H4 (cell line): Measurements from ENCODE around the gene THRA. TPM values are rescaled to one million over a fixed set of nuclear protein-coding genes. Genes with fewer than 3 reads are reported as not detected.

Source experiments
- DNase-seq: peaks from one replicate; pipeline ENCODE4 v3.0.0-alpha.2; 2015; ENCODE audit warnings: low spot score
- total RNA-seq: library from RNA; depleted of rRNA; stranded (reverse); fragments of >200 nt; shearing (Covaris generic); gene quantifications from 2 replicates; pipeline ENCODE4 v1.2.3, GENCODE V29; 2014

The THRA gene
- total RNA-seq, 1 experiment from 2014 or later, result 13.6 TPM

- no peak for DNase-seq
Observed at GRCh38 chr17:40064971-40065768, 2.4 kb downstream of the THRA start.

- DNase-seq, result no peak
Observed at GRCh38 chr17:40065769-40066510, 3.2 kb downstream of the THRA start.

GRCh38 chr17:40067710-40068109, 4.9 kb downstream of the THRA start:
- no peak for DNase-seq

GRCh38 chr17:40068129-40068581, 5.4 kb downstream of the THRA start:
- no peak for DNase-seq

DNA sequence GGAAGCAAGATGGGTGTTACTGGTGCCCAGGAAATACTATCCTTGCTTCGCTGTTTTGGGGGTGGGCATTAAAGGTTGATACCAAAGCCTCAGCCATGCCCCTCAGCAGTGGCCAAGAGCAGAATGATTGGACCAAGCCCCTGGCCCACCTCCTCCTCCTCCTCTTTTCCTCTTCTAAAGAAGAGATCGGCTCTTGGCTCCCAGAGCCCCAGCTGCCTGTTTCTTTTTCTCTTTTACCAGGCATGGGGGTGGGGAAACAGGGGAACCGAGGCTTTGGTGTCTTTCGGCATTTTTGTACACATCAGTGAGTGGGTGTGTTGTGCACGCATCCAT, 5.8 kb downstream of the THRA start:
- no peak for DNase-seq

DNA sequence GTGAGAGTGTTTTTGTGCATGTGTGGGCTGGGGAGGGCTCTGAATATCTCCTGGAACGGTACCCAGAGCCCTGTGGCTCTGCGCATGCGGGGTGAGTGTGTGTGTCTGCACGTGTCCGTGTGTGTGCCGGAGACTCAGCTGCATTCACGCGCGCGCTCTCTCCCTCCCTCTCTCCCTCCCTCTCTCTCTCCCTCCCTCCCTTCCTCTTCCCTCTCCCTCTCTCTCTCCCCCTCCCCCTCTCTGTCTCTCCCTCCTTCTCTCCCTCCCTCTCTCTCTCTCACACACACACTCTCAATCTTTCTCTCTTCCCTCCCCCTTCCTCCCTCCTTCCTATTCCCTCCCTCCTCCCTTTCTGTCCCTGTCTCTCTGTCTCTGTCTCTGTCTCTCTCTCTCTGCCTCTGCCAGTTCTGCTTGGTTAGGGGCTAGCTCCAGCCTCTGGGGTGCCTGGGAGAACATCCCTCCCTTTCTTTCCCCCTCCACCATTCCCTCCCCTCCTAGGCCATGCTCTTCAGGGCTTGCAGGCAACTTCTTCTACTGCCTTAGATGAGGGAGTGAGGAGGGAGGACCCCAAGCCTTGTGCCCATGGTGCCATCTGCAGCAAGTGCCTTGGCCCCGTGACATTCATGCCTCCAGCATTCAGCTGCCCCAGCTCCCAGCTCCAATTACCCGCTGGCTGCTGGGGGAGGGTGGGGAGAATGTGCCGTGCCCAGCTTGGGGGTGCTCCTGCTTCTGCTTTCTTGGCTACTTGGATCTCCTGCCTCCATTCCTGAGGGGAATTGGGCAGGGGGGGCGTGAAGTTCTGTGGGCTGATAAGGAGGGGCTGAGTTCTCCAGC, 6.4 kb downstream of the THRA start:
- DNase-seq, result peak; percentile 76

- peak; percentile 67 for DNase-seq
Observed at GRCh38 chr17:40069751-40070708, 7.3 kb downstream of the THRA start.

DNA sequence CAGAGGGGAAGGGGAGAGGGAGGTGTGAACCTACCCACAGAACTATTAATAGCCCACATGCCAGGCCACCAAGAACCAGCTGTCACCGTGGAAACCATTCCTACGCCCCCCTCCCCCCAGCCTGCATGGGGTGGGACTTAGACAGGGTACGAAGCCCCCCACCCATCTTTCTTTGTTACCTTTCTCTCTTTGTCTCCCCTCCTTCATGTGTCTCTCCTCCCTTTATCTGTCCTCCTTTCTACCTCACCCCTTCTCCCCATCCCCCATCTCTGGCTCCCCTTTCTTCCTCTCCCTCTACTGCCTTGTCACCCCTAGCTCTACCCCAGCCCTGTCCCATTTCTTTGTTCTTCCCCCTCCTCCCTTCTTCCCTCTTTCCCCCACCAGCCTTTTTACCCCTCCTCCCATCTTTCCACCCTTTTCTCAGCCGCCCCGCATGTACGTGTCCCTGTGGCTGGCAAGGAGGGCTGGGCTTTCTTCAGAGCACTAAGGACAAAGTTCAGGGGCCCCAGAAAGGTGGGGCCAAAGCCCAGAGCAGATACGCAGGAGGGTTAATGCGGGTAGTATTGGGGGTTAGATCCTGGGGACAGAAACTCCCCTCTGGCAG, 8.0 kb downstream of the THRA start:
- DNase-seq, result no peak

GRCh38 chr17:40071313-40072039, 8.7 kb downstream of the THRA start:
- peak; percentile 39 for DNase-seq

- DNase-seq, result peak; percentile 96
Observed at GRCh38 chr17:40072040-40072734, 9.4 kb downstream of the THRA start.

DNA sequence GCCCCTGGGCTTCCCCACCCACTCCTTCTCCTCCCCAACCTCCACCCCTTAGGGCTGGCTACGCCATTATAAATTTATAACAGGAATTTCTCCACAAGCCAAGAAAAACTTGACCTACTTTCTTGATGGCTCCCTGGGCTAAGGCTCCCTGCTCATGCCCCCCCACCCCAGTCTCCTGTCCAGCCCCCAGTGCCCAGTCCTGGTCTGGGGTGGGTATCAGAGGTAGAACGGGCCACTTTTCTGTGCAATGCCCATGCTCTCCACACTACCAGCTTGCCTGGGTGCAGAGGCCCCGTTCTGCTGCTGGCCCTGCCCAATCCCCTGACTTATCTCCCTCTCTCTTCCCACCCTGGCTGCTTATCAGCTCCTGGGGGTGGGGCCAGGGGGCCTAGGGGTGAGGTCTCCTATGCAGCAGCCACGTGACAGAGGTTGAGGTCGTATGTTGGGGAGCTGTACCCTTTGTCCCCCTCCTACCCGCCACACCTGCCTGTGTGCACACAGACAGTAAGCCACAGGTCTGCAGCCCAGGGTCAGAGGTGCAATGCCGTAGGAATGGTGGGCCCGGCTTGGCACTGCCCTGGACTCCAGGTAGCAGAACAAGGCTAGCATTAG, 10.1 kb downstream of the THRA start:
- no peak for DNase-seq

GRCh38 chr17:40073454-40074174, 10.8 kb downstream of the THRA start:
- no peak for DNase-seq

GRCh38 chr17:40074175-40074512, 11.4 kb downstream of the THRA start:
- DNase-seq, result no peak

- no peak for DNase-seq
Observed at GRCh38 chr17:40074871-40075200, 12.1 kb downstream of the THRA start.

GRCh38 chr17:40075201-40075941, 12.6 kb downstream of the THRA start:
- DNase-seq, result peak; percentile 53

- no peak for DNase-seq
Observed at GRCh38 chr17:40075942-40076498, 13.3 kb downstream of the THRA start.

GRCh38 chr17:40076591-40076990, 13.8 kb downstream of the THRA start:
- no peak for DNase-seq
